SKM-1 (cell line): ENCODE measurements around the gene FUT6.
"Not testable (repeated sequence)": the region's sequence is repeated elsewhere in the genome, so short reads cannot be mapped to it uniquely, and the experiment has no call there.

Experiments
- DNase-seq: peaks from one replicate; lab custom pipeline; 2025; ENCODE audit not compliant: unreplicated experiment; lab: John Stamatoyannopoulos, UW

Gene FUT6

GRCh38 chr19:5863030-5863665, 23.6 kb upstream of the FUT6 start:
- DNase-seq = no peak

- DNase-seq = no peak
These were observed 17.9 kb upstream of the FUT6 start for GRCh38 chr19:5857203-5858081.

- DNase-seq = not testable (repeated sequence)
These were observed 15.6 kb upstream of the FUT6 start for GRCh38 chr19:5855151-5855550.

- DNase-seq = not testable (repeated sequence)
These were observed 14.6 kb upstream of the FUT6 start for GRCh38 chr19:5854121-5854520.

GRCh38 chr19:5851302-5851701, 11.8 kb upstream of the FUT6 start, which contains the start of gene FUT3:
Gene FUT3 (minus strand): TSS chr19:5851449.
- DNase-seq = no peak

- DNase-seq = no peak
These were observed 11.3 kb upstream of the FUT6 start for GRCh38 chr19:5850743-5851293.

- DNase-seq = no peak
These were observed 10.7 kb upstream of the FUT6 start for GRCh38 chr19:5850189-5850588.

- DNase-seq = not testable (repeated sequence)
These were observed 9.1 kb upstream of the FUT6 start for GRCh38 chr19:5848621-5849020.

- DNase-seq = not testable (repeated sequence)
These were observed 8.3 kb upstream of the FUT6 start for GRCh38 chr19:5847846-5848245.

- DNase-seq = no peak
These were observed 5.2 kb upstream of the FUT6 start for GRCh38 chr19:5844456-5845433.

- no peak for DNase-seq
These were observed 3.9 kb upstream of the FUT6 start for GRCh38 chr19:5843295-5843927.

GRCh38 chr19:5841735-5842111, 2.2 kb upstream of the FUT6 start:
- not testable (repeated sequence) for DNase-seq

- no peak for DNase-seq
These were observed 993 bp downstream of the FUT6 start for GRCh38 chr19:5838353-5839064.

GRCh38 chr19:5837761-5838352, 1.6 kb downstream of the FUT6 start:
- no peak for DNase-seq

- DNase-seq = no peak
These were observed 6.8 kb downstream of the FUT6 start for GRCh38 chr19:5832527-5833216.

- DNase-seq = no peak
These were observed 7.4 kb downstream of the FUT6 start for GRCh38 chr19:5832061-5832460.

GRCh38 chr19:5831159-5831558, 8.3 kb downstream of the FUT6 start:
- no peak for DNase-seq

GRCh38 chr19:5829567-5830310, 9.8 kb downstream of the FUT6 start:
- no peak for DNase-seq
